ENCODE data around the gene PGK1.

The PGK1 gene

GRCh38 chrX:78165425-78165824, 61.4 kb downstream of the PGK1 start:
- in situ Hi-C loops (cut with HindIII; ENCODE audit: low sequenced_read_pairs), result no loop called here

GRCh38 chrX:78168065-78168464, 64.0 kb downstream of the PGK1 start:
- in situ Hi-C loops (cut with HindIII; ENCODE audit: low sequenced_read_pairs), result no loop called here

Measured in endothelial cell of hepatic sinusoid (primary cell).